NB4 (cell line): ENCODE measurements around the gene DERL2.

Experiments
- CTCF ChIP-seq: IDR thresholded peaks from one replicate; pipeline ENCODE4 v1.5.1; 2012; ENCODE audit warnings: low read depth, low read length
- MAX ChIP-seq: IDR thresholded peaks from 2 replicates; pipeline ENCODE4 v1.6.1; 2011; ENCODE audit warnings: low read depth, low read length
- MYC ChIP-seq: IDR thresholded peaks from 2 replicates; pipeline ENCODE4 v1.6.1; 2011; ENCODE audit warnings: low read depth, low read length
- POLR2A ChIP-seq: IDR thresholded peaks from 2 replicates; pipeline ENCODE4 v1.6.1; 2011; ENCODE audit warnings: mild to moderate bottlenecking; ENCODE audit not compliant: insufficient read length; ENCODE audit errors: extremely low read depth

- TF ChIP-seq CTCF (no peak), MAX (no peak), POLR2A (no peak), MYC (no peak)
Observed at GRCh38 chr17:5532581-5532980, 46.6 kb upstream of the DERL2 start.
